Activated T-cell treated with anti-CD3 and anti-CD28 coated beads, Interleukin-2, amount 50 U/mL, for 1 hour (primary cell): Measurements from ENCODE around the gene TRABD.

ENCODE experiments used
- DNase-seq: peaks from one replicate; pipeline ENCODE4 v3.0.0-alpha.2; 2020

The TRABD gene

GRCh38 chr22:50175921-50176849 is 9.5 kb upstream of the TRABD start:
- DNase-seq: no peak

GRCh38 chr22:50176850-50177536 is 8.7 kb upstream of the TRABD start:
- no peak for DNase-seq

GRCh38 chr22:50177537-50178470 is 7.9 kb upstream of the TRABD start:
- DNase-seq: no peak

- no peak for DNase-seq
Measured at GRCh38 chr22:50178471-50178864, 7.2 kb upstream of the TRABD start.

GRCh38 chr22:50178871-50179869 is 6.5 kb upstream of the TRABD start:
- no peak for DNase-seq

GRCh38 chr22:50179937-50180726 is 5.6 kb upstream of the TRABD start:
- DNase-seq: no peak

- DNase-seq: no peak
Measured at GRCh38 chr22:50180727-50181521, 4.8 kb upstream of the TRABD start.

GRCh38 chr22:50182176-50183081 is 3.3 kb upstream of the TRABD start:
- no peak for DNase-seq

- no peak for DNase-seq
Measured at GRCh38 chr22:50183141-50183971, 2.4 kb upstream of the TRABD start.

GRCh38 chr22:50184004-50184901 is 1.5 kb upstream of the TRABD start:
- DNase-seq: no peak

- DNase-seq: no peak
Measured at GRCh38 chr22:50184902-50185374, 775 bp upstream of the TRABD start.

GRCh38 chr22:50186181-50186714 is 535 bp downstream of the TRABD start:
- DNase-seq: no peak

- peak; percentile 48 for DNase-seq
Measured at GRCh38 chr22:50186761-50187523, 1.2 kb downstream of the TRABD start.

GRCh38 chr22:50188356-50188755 is 2.6 kb downstream of the TRABD start:
- no peak for DNase-seq

- DNase-seq: no peak
Measured at GRCh38 chr22:50189184-50189848, 3.6 kb downstream of the TRABD start.
